Measurements from ENCODE around the gene UTP11. TPM values are rescaled to one million over a fixed set of nuclear protein-coding genes. Genes with fewer than 3 reads are reported as not detected.
"Not testable (repeated sequence)": the region's sequence is repeated elsewhere in the genome, so short reads cannot be mapped to it uniquely, and the experiment has no call there.

The UTP11 gene
- total RNA-seq, 2 donors from 2014 or later = 45.6 to 61.4 TPM

- intact Hi-C loops (cut with DNase I) = loop anchor here in 1 of 2 donors (10.0 kb wide), 1 partner anchor 810 kb away; no protein-coding TSS in a partner anchor
These were observed 12.7 kb downstream of the UTP11 start for GRCh38 chr1:38025233-38025632.

GRCh38 chr1:38025664-38026063 is 13.1 kb downstream of the UTP11 start:
- intact Hi-C loops (cut with DNase I) = loop anchor here in 1 of 2 donors (10.0 kb wide), 1 partner anchor 809 kb away; no protein-coding TSS in a partner anchor
- peak; percentile 12 for DNase-seq (ENCODE audit: low spot score)

More at GRCh38 chr1:38025233-38025632, 12.7 kb downstream of the UTP11 start:
- DNase-seq (ENCODE audit: low spot score) = peak; percentile 70

- DNase-seq (ENCODE audit: low spot score) = peak; percentile 75
- intact Hi-C loops (cut with DNase I) = loop anchor here in 1 of 2 donors (10.0 kb wide), 1 partner anchor 808 kb away; no protein-coding TSS in a partner anchor
These were observed 14.2 kb downstream of the UTP11 start for GRCh38 chr1:38026592-38027200.

- intact Hi-C loops (cut with DNase I) = loop anchor here in 1 of 2 donors (10.0 kb wide), 1 partner anchor 807 kb away; no protein-coding TSS in a partner anchor
- peak; percentile 72 for DNase-seq (ENCODE audit: low spot score)
These were observed 14.9 kb downstream of the UTP11 start for GRCh38 chr1:38027201-38028104.

GRCh38 chr1:38028105-38028591 is 15.6 kb downstream of the UTP11 start:
- DNase-seq (ENCODE audit: low spot score) = no peak
- intact Hi-C loops (cut with DNase I) = loop anchor here in 1 of 2 donors (10.0 kb wide), 1 partner anchor 807 kb away; no protein-coding TSS in a partner anchor

- no peak for DNase-seq (ENCODE audit: low spot score)
- intact Hi-C loops (cut with DNase I) = loop anchor here in 1 of 2 donors (10.0 kb wide), 1 partner anchor 806 kb away; no protein-coding TSS in a partner anchor
These were observed 16.1 kb downstream of the UTP11 start for GRCh38 chr1:38028671-38029070.

- intact Hi-C loops (cut with DNase I) = loop anchor here in 1 of 2 donors (10.0 kb wide), 1 partner anchor 806 kb away; no protein-coding TSS in a partner anchor
- DNase-seq (ENCODE audit: low spot score) = no peak
These were observed 16.6 kb downstream of the UTP11 start for GRCh38 chr1:38029081-38029681.

GRCh38 chr1:38029685-38030511 is 17.4 kb downstream of the UTP11 start:
- intact Hi-C loops (cut with DNase I) = loop anchor here in 1 of 2 donors (10.0 kb wide), 1 partner anchor 805 kb away; no protein-coding TSS in a partner anchor
- peak; percentile 26 for DNase-seq (ENCODE audit: low spot score)

- intact Hi-C loops (cut with DNase I) = no loop called here
- no peak for DNase-seq (ENCODE audit: low spot score)
These were observed 18.3 kb downstream of the UTP11 start for GRCh38 chr1:38030596-38031512.

- intact Hi-C loops (cut with DNase I) = no loop called here
- no peak for DNase-seq (ENCODE audit: low spot score)
These were observed 19.0 kb downstream of the UTP11 start for GRCh38 chr1:38031513-38031866.

GRCh38 chr1:38032992-38033391 is 20.5 kb downstream of the UTP11 start:
- intact Hi-C loops (cut with DNase I); DNase-seq (ENCODE audit: low spot score): not testable (repeated sequence)

GRCh38 chr1:38034871-38035270 is 22.3 kb downstream of the UTP11 start:
- no peak for DNase-seq (ENCODE audit: low spot score)
- intact Hi-C loops (cut with DNase I) = no loop called here

GRCh38 chr1:38037221-38037939 is 24.8 kb downstream of the UTP11 start:
- intact Hi-C loops (cut with DNase I) = no loop called here

GRCh38 chr1:38038861-38039260 is 26.3 kb downstream of the UTP11 start:
- intact Hi-C loops (cut with DNase I) = no loop called here
- DNase-seq (ENCODE audit: low spot score) = no peak

More at GRCh38 chr1:38037221-38037939, 24.8 kb downstream of the UTP11 start:
- DNase-seq (ENCODE audit: low spot score) = no peak

GRCh38 chr1:38039331-38040088 is 27.0 kb downstream of the UTP11 start:
- intact Hi-C loops (cut with DNase I) = loop anchor here in 1 of 2 donors (10.0 kb wide), 1 partner anchor 775 kb away; no protein-coding TSS in a partner anchor
- DNase-seq (ENCODE audit: low spot score) = no peak

Measured in posterior vena cava (tissue), 2 donors.